Activated CD8-positive, alpha-beta T cell treated with anti-CD3 and anti-CD28 coated beads, Interleukin-2, amount 10 ng/mL, durations not matched to agents 7 days and 5 days (primary cell): Measurements from ENCODE around the gene EEIG1. TPM values are rescaled to one million over a fixed set of nuclear protein-coding genes. Genes with fewer than 3 reads are reported as not detected.
A peak's percentile ranks its signal among the peaks of the same experiment; 100 is the strongest.

ENCODE experiments used
- ATAC-seq: fragments of 150-1000 bp; cut with Tn5 transposase; one replicate; pipeline ENCODE4 v1.10.0; 2021; ENCODE audit warnings: moderate library complexity
- CTCF ChIA-PET: fragments of 350-600 bp; sonication (Branson Sonifier 250); formaldehyde crosslinking; loops from one replicate; lab custom pipeline; 2021; ENCODE audit warnings: antibody characterized with exemption; lab: Charles Lee
- POLR2A ChIA-PET: fragments of 350-600 bp; sonication (Branson Sonifier 250); formaldehyde crosslinking; loops from one replicate; lab custom pipeline; 2021; ENCODE audit warnings: antibody characterized with exemption; lab: Charles Lee
- DNase-seq: peaks from one replicate; pipeline ENCODE4 v3.0.0-alpha.2; 2020
- H3K27ac Mint-ChIP-seq: one replicate; pipeline ENCODE4 v1.8.0; 2021; ENCODE audit warnings: mild to moderate bottlenecking, mixed read lengths
- H3K27me3 Mint-ChIP-seq: one replicate; pipeline ENCODE4 v1.8.0; 2021; ENCODE audit warnings: low read depth, mixed read lengths
- H3K36me3 Mint-ChIP-seq: one replicate; pipeline ENCODE4 v1.8.0; 2021; ENCODE audit warnings: low read depth, mixed read lengths
- H3K4me1 Mint-ChIP-seq: one replicate; pipeline ENCODE4 v1.8.0; 2021; ENCODE audit warnings: low read depth, mixed read lengths
- H3K4me3 Mint-ChIP-seq: one replicate; pipeline ENCODE4 v1.8.0; 2021; ENCODE audit warnings: mild to moderate bottlenecking, mixed read lengths
- H3K9me3 Mint-ChIP-seq: one replicate; pipeline ENCODE4 v1.8.0; 2022; ENCODE audit warnings: mixed read lengths; ENCODE audit not compliant: insufficient read depth
- total RNA-seq, 2 experiments: library from RNA; stranded (reverse); gene quantifications; one replicate each; pipeline ENCODE4 v1.2.3, GENCODE V29; 2021

The EEIG1 gene
- total RNA-seq, 2 experiments from 2014 or later, result 227 to 232 TPM

DNA sequence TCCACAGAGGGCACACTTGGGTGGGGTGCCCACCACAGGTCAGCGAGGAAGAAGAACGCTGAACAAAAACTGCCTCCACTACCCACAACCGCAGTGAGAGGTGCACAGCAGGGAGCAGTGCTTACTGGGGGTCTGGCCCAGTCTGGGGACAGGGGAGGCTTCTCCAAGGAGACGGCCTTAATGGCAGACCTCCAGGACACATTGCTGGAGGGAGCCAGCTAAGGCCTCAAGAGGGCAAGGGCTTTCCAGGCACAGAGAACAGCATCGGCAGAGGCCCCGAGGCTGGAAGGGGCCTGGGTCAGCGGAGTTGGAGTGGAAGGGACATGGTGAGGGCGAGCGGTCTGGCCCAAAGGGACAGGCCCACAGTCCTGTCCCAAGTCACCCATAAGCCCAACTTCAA, 34.8 kb downstream of the EEIG1 start:
- H3K9me3 Mint-ChIP-seq, result no peaks in the 10 kb centered on the region
- DNase-seq, result no peak
- peaks cover 79% of the 10 kb centered on the region for H3K36me3 Mint-ChIP-seq
- POLR2A ChIA-PET, result interaction anchor here (1.0 kb wide), 1 partner anchor 89 kb away, joined by 4 read pairs; no protein-coding TSS in a partner anchor
- no peak overlapping the region for H3K27ac Mint-ChIP-seq
- no peak for ATAC-seq
- no peaks in the 10 kb centered on the region for H3K27me3 Mint-ChIP-seq
- CTCF ChIA-PET, result interaction anchor here (1.1 to 7.8 kb wide), 2 partner anchors 91 to 172 kb away, joined by 3 to 140 read pairs; no protein-coding TSS in a partner anchor
- H3K4me3 Mint-ChIP-seq, result no peak overlapping the region
- peaks cover 63% of the 10 kb centered on the region for H3K4me1 Mint-ChIP-seq

DNA sequence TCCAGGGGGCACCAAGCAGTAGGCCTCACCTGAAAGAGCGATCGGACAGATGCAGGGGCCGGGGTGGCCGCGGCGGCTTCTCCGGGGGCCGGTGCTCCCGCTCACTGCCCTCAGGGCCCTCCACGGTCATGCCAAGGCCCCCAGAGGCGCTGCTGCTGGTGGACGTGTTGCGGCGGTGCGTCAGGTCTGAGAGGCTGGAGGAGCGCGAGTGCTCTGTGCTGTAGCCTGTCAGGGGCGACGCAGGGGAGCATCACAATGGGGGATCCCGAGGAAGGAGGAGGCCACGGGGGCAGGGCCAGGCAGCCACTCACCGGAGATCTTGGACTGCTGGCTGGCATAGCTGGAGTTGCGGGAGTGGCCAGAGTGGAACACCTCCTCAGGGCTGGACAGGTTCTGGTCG, 35.5 kb downstream of the EEIG1 start:
- Mint-ChIP-seq H3K4me1 (peaks cover 57% of the 10 kb centered on the region), H3K9me3 (no peaks in the 10 kb centered on the region), H3K4me3 (no peak overlapping the region), H3K27ac (no peak overlapping the region), H3K27me3 (no peaks in the 10 kb centered on the region), H3K36me3 (peaks cover 80% of the 10 kb centered on the region)
- CTCF ChIA-PET, result interaction anchor here (1.1 to 7.8 kb wide), 4 partner anchors 11 to 172 kb away, joined by 3 to 144 read pairs (median 96); no protein-coding TSS in a partner anchor
- ATAC-seq (no peak), DNase-seq (no peak)
- POLR2A ChIA-PET, result interaction anchor here (1.0 kb wide), 2 partner anchors 89 to 123 kb away, joined by 3 to 4 read pairs; no protein-coding TSS in a partner anchor

DNA sequence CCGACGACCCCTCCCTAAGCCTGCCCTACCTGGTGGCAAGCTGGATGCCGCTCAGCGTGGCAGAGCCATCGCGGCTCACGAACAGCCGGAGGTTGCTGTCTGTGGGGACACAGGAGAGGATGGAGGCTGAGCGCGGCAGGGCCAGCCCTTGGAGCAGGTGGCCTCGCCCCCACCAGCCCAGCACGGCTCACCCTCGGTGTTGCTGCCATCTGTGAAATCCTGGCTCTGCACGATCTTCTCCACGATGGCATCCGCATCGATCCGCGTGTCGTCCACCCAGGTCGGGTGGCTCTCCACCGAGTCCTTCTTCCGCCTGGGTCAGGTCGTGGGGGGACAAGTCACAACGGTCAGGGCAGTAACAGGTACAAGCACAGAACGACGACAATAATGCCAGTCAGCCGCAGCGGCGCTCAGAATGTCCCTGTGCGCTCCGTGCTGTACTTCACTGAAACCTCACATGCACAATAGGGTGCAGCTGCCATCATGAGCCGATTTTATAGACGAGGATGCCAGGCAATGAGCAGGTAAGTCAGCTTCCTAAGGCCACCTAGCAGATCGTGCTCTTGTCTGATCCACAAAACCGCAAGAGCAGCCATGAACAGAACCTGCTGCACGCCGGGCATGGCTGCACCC, 36.1 kb downstream of the EEIG1 start:
- no peak for DNase-seq
- ATAC-seq, result no peak
- H3K27ac Mint-ChIP-seq, result peak overlapping the region; percentile 39
- POLR2A ChIA-PET, result interaction anchor here (1.0 kb wide), 2 partner anchors 90 to 124 kb away, joined by 3 to 4 read pairs; no protein-coding TSS in a partner anchor
- CTCF ChIA-PET, result interaction anchor here (0.7 to 7.8 kb wide), 14 partner anchors 12 to 173 kb away, joined by 3 to 144 read pairs (median 8); no protein-coding TSS in a partner anchor
- H3K9me3 Mint-ChIP-seq, result no peaks in the 10 kb centered on the region
- H3K4me3 Mint-ChIP-seq, result no peak overlapping the region
- H3K27me3 Mint-ChIP-seq, result no peaks in the 10 kb centered on the region
- peaks cover 79% of the 10 kb centered on the region for H3K36me3 Mint-ChIP-seq
- H3K4me1 Mint-ChIP-seq, result peaks cover 51% of the 10 kb centered on the region

- Mint-ChIP-seq H3K27ac (peak overlapping the region; percentile 66), H3K36me3 (peaks cover 77% of the 10 kb centered on the region), H3K4me1 (peaks cover 44% of the 10 kb centered on the region), H3K27me3 (no peaks in the 10 kb centered on the region), H3K4me3 (peak overlapping the region; percentile 22), H3K9me3 (no peaks in the 10 kb centered on the region)
- ChIA-PET POLR2A (interaction anchor here (0.6 to 1.6 kb wide), 3 partner anchors 27 to 91 kb away, joined by 3 to 4 read pairs (median 4); no protein-coding TSS in a partner anchor), CTCF (interaction anchor here (0.7 to 7.8 kb wide), 30 partner anchors 13 to 215 kb away, joined by 3 to 144 read pairs (median 6); partner anchors contain the start of genes NAIF1 and SLC25A25)
- peak; percentile 88 for ATAC-seq
- peak; percentile 84 for DNase-seq
Measured at GRCh38 chr9:127943731-127944144, 37.1 kb downstream of the EEIG1 start.

DNA sequence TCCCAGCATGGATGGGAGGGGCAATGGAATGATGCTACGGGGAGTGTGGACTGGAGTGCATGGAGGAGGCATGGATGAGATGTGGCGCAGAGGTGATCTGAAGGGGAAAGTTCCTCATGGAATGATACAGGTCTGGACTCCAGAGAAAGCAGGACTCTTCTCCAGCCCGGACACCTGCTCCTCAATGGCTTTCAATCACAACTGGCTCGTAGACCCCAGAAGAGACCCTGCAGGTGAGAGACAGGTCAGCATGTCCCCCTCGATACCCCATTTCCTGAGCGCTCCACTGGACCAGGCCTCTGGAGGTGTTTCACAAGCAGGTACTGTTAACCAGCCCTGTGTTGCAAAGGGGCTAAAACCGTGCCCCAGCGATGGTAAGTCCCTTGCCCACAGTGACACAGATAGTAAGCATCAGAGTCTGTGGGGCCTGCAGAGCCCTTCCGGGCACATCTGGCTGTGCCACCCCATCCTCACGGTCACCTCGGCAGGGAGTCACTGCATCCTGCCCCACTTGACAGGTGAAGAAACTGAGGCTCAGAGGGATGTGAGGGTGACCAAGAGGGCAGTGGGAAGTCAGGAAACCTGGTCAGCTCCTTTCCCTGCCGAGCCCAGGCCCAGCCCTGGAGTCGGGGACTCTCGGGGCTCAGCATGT, 37.7 kb downstream of the EEIG1 start:
- DNase-seq, result no peak
- CTCF ChIA-PET, result interaction anchor here (0.6 to 7.8 kb wide), 39 partner anchors 9 to 216 kb away, joined by 3 to 144 read pairs (median 5); partner anchors contain the start of genes NAIF1, PIP5KL1 and SLC25A25
- peaks cover 71% of the 10 kb centered on the region for H3K36me3 Mint-ChIP-seq
- peak overlapping the region; percentile 7 for H3K27ac Mint-ChIP-seq
- H3K27me3 Mint-ChIP-seq, result no peaks in the 10 kb centered on the region
- H3K4me1 Mint-ChIP-seq, result peaks cover 45% of the 10 kb centered on the region
- no peaks in the 10 kb centered on the region for H3K9me3 Mint-ChIP-seq
- ATAC-seq, result no peak
- POLR2A ChIA-PET, result interaction anchor here (0.6 to 1.6 kb wide), 3 partner anchors 28 to 91 kb away, joined by 3 to 4 read pairs (median 4); no protein-coding TSS in a partner anchor
- no peak overlapping the region for H3K4me3 Mint-ChIP-seq

DNA sequence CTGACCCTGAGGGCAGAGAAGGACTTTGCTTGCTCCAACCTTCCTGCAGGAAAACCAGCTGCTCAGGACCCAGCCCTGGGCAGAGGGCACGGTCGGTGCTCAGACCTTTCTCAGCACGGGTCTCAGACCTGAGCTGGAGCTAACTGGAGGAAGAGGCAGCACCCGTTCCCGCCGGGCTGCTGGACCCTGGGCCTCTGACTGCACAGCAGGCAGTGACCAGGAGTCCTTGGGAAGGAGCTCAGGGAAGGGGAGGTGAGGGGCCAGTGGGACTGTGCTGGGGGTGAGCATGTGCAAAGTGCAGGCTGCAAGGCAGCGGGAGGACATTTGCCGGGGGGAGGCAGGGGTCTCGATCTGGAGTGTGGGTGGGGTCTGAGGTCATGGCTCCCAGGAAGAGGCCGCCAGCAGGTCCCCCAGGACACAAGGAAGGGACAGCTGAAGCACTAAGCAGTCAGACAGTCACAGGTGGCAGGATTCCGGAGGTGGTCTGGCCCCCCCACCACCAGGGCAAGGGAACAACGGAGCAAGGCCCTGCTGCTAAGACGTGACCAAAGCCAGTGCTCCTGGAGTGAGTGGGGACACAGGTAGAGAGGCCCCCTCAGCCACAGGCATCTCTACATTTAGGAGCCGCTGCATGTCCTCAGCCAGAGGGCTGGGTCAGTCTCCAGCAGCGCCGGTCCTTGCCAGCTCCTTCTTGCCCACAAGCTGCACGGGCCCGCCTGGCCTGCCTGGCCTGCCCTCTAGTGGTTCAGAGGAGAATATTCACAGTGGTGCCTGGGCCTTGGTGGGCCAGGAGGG, 38.4 kb downstream of the EEIG1 start:
- DNase-seq (peak; percentile 62), ATAC-seq (peak; percentile 54)
- Mint-ChIP-seq H3K27me3 (no peaks in the 10 kb centered on the region), H3K9me3 (no peaks in the 10 kb centered on the region), H3K4me1 (peaks cover 44% of the 10 kb centered on the region), H3K27ac (peak overlapping the region; percentile 30), H3K36me3 (peaks cover 68% of the 10 kb centered on the region), H3K4me3 (no peak overlapping the region)
- ChIA-PET POLR2A (interaction anchor here (0.6 to 1.6 kb wide), 2 partner anchors 29 to 85 kb away, joined by 3 read pairs; no protein-coding TSS in a partner anchor), CTCF (interaction anchor here (0.6 to 7.8 kb wide), 23 partner anchors 9 to 186 kb away, joined by 3 to 144 read pairs (median 5); partner anchors contain the start of gene PIP5KL1)

DNA sequence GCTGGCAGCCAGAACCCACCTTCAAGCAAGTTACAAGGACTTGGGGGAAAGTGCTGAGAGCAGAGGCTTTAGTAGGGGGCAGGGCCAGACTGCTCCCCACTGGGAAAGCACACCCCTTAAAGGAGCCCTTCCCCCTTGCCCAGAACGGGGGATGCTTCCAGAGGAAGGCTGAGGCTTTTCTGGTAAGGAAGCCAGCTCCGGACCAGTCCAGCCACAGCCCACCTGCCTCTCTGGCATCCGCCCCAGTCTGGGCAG, 38.9 kb downstream of the EEIG1 start:
- peaks cover 46% of the 10 kb centered on the region for H3K4me1 Mint-ChIP-seq
- H3K36me3 Mint-ChIP-seq, result peaks cover 69% of the 10 kb centered on the region
- DNase-seq (no peak), ATAC-seq (no peak)
- no peak overlapping the region for H3K27ac Mint-ChIP-seq
- no peak overlapping the region for H3K4me3 Mint-ChIP-seq
- no peaks in the 10 kb centered on the region for H3K9me3 Mint-ChIP-seq
- ChIA-PET CTCF (interaction anchor here (0.8 to 7.8 kb wide), 14 partner anchors 8 to 151 kb away, joined by 3 to 144 read pairs (median 5); partner anchors contain the start of gene PIP5KL1), POLR2A (interaction anchor here (0.6 kb wide), 1 partner anchor 85 kb away, joined by 3 read pairs; no protein-coding TSS in a partner anchor)
- no peaks in the 10 kb centered on the region for H3K27me3 Mint-ChIP-seq

DNA sequence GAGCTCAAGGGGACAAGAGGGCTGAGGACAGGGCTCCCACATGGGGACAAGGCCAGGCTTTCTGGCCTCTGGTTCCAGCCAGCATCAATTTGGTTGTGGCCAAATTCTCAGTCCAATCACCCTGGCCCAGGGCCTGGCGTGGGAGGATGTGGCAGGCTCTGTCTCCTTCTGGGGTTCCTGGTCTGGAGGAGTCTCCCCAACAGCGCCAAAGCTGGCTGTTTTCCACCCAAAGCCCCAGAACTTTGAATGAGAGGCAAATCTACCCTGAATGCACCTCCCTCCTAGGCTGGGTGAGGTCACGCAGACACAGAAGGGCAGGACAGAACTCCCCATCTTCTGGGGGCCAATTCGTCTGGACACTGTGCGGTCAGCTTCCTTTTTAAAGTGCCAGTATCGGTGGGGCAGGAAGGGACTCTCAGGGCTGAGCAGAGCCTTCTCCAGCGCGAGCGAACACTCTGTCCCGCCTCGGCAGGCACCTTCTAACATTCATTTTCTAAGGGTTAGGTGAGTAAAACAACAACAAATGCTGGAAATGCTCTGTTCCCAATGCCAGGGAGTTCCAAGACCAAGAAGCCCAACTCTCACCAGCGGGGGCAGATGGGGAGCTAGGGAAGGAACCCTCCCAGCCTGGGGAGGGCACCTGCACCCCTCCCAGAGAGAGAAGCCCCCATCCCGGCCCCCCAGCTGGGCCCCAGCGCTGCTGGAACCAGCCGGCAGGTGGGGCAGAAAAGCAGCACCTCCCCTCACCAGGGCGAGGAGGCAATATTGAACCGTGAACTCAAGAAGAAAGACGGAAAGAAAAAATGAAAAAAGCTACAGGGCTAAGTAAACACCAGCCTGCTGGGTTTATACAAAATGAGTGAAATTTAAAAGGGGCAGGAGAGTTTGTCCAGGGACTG, 39.5 kb downstream of the EEIG1 start:
- DNase-seq, result no peak
- Mint-ChIP-seq H3K27me3 (no peaks in the 10 kb centered on the region), H3K27ac (peak overlapping the region; percentile 11), H3K36me3 (peaks cover 68% of the 10 kb centered on the region), H3K9me3 (no peaks in the 10 kb centered on the region), H3K4me3 (no peak overlapping the region), H3K4me1 (peaks cover 52% of the 10 kb centered on the region)
- ChIA-PET POLR2A (interaction anchor here (0.6 to 1.2 kb wide), 3 partner anchors 29 to 141 kb away, joined by 3 to 6 read pairs (median 3); no protein-coding TSS in a partner anchor), CTCF (interaction anchor here (0.9 to 7.8 kb wide), 11 partner anchors 11 to 177 kb away, joined by 3 to 144 read pairs (median 5); partner anchors contain the start of gene PIP5KL1)
- no peak for ATAC-seq

DNA sequence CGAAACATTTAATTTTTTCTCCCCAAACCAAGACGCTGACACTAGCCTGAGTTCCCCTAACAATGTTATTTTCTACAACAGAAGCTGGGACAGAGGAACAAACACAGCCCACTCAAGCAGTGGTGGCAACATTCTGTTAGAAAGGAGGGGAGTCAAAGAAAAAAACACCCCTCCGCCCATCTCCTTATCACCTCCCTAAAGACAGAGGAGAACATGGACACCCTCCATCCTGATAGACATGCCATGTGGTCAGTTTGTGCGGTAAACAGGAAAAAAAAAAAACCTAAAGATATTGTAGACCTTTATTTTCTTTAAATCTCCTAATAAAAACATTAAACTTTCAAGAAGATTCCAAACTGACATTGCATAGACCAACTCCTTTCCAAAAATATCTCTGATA, 40.2 kb downstream of the EEIG1 start:
- Mint-ChIP-seq H3K4me3 (no peak overlapping the region), H3K36me3 (peaks cover 70% of the 10 kb centered on the region), H3K27ac (no peak overlapping the region), H3K27me3 (no peaks in the 10 kb centered on the region), H3K4me1 (peaks cover 57% of the 10 kb centered on the region), H3K9me3 (no peaks in the 10 kb centered on the region)
- ATAC-seq, result no peak
- ChIA-PET POLR2A (interaction anchor here (0.6 to 1.2 kb wide), 2 partner anchors 30 to 141 kb away, joined by 3 to 6 read pairs; no protein-coding TSS in a partner anchor), CTCF (interaction anchor here (0.9 to 7.8 kb wide), 4 partner anchors 16 to 177 kb away, joined by 3 to 144 read pairs (median 96); no protein-coding TSS in a partner anchor)
- DNase-seq, result no peak

DNA sequence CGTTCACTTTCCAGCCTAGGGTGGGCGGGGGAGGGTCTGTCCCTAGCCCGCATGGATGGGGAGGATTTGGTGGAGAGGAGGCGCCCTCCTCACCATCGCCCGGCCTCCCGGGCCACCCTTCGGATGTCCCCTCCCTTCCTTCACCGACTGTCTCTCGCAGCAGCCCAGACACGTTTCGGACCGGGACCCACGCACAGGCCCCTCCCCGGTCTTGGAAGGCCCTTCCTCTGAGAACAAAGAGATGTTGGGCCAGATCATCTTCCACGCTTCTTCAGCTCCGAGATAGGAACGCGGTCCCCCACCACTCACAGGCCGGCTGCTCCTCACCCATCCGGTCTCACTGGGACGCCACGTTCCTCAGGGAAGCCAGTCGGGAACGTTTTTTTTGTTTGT, 42.5 kb downstream of the EEIG1 start:
- Mint-ChIP-seq H3K27me3 (no peaks in the 10 kb centered on the region), H3K27ac (peak overlapping the region; percentile 14), H3K9me3 (no peaks in the 10 kb centered on the region), H3K4me3 (peak overlapping the region; percentile 10), H3K36me3 (peaks cover 60% of the 10 kb centered on the region), H3K4me1 (peaks cover 54% of the 10 kb centered on the region)
- CTCF ChIA-PET, result interaction anchor here (1.8 to 7.8 kb wide), 3 partner anchors 18 to 179 kb away, joined by 5 to 144 read pairs (median 140); no protein-coding TSS in a partner anchor
- ATAC-seq (no peak), DNase-seq (no peak)
- POLR2A ChIA-PET, result interaction anchor here (0.7 kb wide), 1 partner anchor 32 kb away, joined by 3 read pairs; no protein-coding TSS in a partner anchor
